Measurements from ENCODE around the gene DHX9. TPM values are rescaled to one million over a fixed set of nuclear protein-coding genes. Genes with fewer than 3 reads are reported as not detected.
A peak's percentile ranks its signal among the peaks of the same experiment; 100 is the strongest.

The DHX9 gene
- total and polyA plus RNA-seq, 9 of the 15 experiments (the other 6 are each of a cell fraction or from before 2014, with no cell fraction given), result 100 to 409 (median 294) TPM

DNA sequence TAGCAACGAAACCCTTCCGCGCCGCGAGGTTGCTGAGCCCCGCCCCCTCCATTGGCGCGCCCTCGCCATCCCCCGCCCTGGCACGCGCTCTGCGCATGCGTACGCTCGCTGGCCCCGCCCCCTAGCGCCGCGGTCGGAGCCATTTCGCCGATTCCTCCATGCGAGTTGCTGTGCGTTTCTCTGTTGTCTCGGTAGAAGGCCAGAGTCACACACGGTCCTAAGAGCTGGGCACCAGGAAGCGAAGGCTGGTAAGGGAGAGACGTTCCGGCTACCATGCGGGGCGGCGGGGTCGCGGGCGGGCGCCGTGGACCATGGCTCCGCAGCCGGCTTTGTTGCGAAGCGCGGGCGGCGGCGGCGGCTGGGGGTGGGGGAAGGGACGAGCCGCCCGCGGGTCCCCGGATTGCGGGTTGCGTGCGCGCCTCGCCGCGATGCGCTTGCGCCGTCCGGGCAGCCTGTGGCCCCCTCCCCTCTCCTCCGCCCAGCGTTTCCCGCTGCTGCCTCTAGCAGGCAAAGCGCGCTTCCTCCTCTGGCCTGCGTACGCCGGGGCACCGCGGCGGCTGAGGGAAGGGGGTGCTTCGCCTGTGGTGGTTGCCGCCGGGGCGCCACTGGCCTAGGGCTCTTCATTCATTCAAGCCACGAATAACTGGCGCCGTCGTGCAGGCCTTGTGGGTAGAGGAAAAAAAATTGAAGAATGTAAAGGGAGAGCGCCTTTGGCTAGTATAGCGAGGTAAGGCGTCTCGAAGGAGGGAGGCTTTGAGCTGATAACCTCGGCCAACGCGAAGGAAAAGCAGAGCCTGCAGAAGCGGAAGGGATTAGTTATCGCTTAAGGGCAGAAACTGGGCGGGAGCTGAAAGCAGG is at the start of gene DHX9 (continued):
- TF ChIP-seq SAP30 (IDR thresholded peaks at IDR 0.05; ENCODE audit: borderline replicate concordance, insufficient read depth, low read depth, low read length, poor library complexity, severe bottlenecking) (peak; percentile 92), ZNF217 (CRISPR knock-in tag; IDR thresholded peaks at IDR 0.05) (no peak), POLR2B (IDR thresholded peaks at IDR 0.05; ENCODE audit: low read depth, partially characterized antibody) (peak; percentile 96), KDM2B (CRISPR knock-in tag; IDR thresholded peaks at IDR 0.05) (0 out of 2 replicates have a peak, but pooled peaks have one; percentile 8), ELF2 (CRISPR knock-in tag; IDR thresholded peaks at IDR 0.05) (peak; percentile 65), TCF7 (IDR thresholded peaks at IDR 0.05; ENCODE audit: borderline replicate concordance) (no peak), ZNF830 (CRISPR knock-in tag; IDR thresholded peaks at IDR 0.05) (no peak), MEF2A (IDR thresholded peaks at IDR 0.05; ENCODE audit: control insufficient read depth, low read depth, low read length) (no peak), U2AF2 (optimal IDR thresholded peaks at IDR 0.05; ENCODE audit: low read depth, low read length) (no peak), MECOM (CRISPR knock-in tag; IDR thresholded peaks at IDR 0.05) (no peak), CBX8 (IDR thresholded peaks at IDR 0.05; ENCODE audit: borderline replicate concordance, extremely low read depth, low read depth, low read length, poor library complexity, severe bottlenecking) (no peak)
- TF ChIP-seq, protein P1, sequence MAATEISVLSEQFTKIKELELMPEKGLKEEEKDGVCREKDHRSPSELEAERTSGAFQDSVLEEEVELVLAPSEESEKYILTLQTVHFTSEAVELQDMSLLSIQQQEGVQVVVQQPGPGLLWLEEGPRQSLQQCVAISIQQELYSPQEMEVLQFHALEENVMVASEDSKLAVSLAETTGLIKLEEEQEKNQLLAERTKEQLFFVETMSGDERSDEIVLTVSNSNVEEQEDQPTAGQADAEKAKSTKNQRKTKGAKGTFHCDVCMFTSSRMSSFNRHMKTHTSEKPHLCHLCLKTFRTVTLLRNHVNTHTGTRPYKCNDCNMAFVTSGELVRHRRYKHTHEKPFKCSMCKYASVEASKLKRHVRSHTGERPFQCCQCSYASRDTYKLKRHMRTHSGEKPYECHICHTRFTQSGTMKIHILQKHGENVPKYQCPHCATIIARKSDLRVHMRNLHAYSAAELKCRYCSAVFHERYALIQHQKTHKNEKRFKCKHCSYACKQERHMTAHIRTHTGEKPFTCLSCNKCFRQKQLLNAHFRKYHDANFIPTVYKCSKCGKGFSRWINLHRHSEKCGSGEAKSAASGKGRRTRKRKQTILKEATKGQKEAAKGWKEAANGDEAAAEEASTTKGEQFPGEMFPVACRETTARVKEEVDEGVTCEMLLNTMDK (IDR thresholded peaks at IDR 0.05; ENCODE audit: borderline replicate concordance, insufficient read depth, low read depth, low read length, poor library complexity, severe bottlenecking), result no peak
- TF ChIP-seq, protein P2, sequence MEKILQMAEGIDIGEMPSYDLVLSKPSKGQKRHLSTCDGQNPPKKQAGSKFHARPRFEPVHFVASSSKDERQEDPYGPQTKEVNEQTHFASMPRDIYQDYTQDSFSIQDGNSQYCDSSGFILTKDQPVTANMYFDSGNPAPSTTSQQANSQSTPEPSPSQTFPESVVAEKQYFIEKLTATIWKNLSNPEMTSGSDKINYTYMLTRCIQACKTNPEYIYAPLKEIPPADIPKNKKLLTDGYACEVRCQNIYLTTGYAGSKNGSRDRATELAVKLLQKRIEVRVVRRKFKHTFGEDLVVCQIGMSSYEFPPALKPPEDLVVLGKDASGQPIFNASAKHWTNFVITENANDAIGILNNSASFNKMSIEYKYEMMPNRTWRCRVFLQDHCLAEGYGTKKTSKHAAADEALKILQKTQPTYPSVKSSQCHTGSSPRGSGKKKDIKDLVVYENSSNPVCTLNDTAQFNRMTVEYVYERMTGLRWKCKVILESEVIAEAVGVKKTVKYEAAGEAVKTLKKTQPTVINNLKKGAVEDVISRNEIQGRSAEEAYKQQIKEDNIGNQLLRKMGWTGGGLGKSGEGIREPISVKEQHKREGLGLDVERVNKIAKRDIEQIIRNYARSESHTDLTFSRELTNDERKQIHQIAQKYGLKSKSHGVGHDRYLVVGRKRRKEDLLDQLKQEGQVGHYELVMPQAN (IDR thresholded peaks at IDR 0.05; ENCODE audit: borderline replicate concordance), result peak; percentile 98; the same call in 1 of the 2 replicates
- TF ChIP-seq, protein P3, sequence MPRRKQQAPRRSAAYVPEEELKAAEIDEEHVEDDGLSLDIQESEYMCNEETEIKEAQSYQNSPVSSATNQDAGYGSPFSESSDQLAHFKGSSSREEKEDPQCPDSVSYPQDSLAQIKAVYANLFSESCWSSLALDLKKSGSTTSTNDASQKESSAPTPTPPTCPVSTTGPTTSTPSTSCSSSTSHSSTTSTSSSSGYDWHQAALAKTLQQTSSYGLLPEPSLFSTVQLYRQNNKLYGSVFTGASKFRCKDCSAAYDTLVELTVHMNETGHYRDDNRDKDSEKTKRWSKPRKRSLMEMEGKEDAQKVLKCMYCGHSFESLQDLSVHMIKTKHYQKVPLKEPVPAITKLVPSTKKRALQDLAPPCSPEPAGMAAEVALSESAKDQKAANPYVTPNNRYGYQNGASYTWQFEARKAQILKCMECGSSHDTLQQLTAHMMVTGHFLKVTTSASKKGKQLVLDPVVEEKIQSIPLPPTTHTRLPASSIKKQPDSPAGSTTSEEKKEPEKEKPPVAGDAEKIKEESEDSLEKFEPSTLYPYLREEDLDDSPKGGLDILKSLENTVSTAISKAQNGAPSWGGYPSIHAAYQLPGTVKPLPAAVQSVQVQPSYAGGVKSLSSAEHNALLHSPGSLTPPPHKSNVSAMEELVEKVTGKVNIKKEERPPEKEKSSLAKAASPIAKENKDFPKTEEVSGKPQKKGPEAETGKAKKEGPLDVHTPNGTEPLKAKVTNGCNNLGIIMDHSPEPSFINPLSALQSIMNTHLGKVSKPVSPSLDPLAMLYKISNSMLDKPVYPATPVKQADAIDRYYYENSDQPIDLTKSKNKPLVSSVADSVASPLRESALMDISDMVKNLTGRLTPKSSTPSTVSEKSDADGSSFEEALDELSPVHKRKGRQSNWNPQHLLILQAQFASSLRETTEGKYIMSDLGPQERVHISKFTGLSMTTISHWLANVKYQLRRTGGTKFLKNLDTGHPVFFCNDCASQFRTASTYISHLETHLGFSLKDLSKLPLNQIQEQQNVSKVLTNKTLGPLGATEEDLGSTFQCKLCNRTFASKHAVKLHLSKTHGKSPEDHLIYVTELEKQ (CRISPR knock-in tag; IDR thresholded peaks at IDR 0.05), result no peak
- TF ChIP-seq, protein P4, sequence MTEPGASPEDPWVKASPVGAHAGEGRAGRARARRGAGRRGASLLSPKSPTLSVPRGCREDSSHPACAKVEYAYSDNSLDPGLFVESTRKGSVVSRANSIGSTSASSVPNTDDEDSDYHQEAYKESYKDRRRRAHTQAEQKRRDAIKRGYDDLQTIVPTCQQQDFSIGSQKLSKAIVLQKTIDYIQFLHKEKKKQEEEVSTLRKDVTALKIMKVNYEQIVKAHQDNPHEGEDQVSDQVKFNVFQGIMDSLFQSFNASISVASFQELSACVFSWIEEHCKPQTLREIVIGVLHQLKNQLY (CRISPR knock-in tag; conservative IDR thresholded peaks at IDR 0.05), result peak in 1 of 2 experiments; percentile 87; a peak in 2 of 4 replicates
- TF ChIP-seq, protein P5, sequence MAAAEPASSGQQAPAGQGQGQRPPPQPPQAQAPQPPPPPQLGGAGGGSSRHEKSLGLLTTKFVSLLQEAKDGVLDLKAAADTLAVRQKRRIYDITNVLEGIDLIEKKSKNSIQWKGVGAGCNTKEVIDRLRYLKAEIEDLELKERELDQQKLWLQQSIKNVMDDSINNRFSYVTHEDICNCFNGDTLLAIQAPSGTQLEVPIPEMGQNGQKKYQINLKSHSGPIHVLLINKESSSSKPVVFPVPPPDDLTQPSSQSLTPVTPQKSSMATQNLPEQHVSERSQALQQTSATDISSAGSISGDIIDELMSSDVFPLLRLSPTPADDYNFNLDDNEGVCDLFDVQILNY (CRISPR knock-in tag; IDR thresholded peaks at IDR 0.05), result 0 out of 2 replicates have a peak, but pooled peaks have one; percentile 40

All from K562 (cell line).